ENCODE measurements around the gene GSDMA. TPM values are rescaled to one million over a fixed set of nuclear protein-coding genes. Genes with fewer than 3 reads are reported as not detected.
"Not testable (repeated sequence)": the region's sequence is repeated elsewhere in the genome, so short reads cannot be mapped to it uniquely, and the experiment has no call there.

The GSDMA gene
- total RNA-seq, 1 donor from 2014 or later: 0.23 TPM

- TF ChIP-seq, protein P1, sequence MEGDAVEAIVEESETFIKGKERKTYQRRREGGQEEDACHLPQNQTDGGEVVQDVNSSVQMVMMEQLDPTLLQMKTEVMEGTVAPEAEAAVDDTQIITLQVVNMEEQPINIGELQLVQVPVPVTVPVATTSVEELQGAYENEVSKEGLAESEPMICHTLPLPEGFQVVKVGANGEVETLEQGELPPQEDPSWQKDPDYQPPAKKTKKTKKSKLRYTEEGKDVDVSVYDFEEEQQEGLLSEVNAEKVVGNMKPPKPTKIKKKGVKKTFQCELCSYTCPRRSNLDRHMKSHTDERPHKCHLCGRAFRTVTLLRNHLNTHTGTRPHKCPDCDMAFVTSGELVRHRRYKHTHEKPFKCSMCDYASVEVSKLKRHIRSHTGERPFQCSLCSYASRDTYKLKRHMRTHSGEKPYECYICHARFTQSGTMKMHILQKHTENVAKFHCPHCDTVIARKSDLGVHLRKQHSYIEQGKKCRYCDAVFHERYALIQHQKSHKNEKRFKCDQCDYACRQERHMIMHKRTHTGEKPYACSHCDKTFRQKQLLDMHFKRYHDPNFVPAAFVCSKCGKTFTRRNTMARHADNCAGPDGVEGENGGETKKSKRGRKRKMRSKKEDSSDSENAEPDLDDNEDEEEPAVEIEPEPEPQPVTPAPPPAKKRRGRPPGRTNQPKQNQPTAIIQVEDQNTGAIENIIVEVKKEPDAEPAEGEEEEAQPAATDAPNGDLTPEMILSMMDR (conservative IDR thresholded peaks at IDR 0.05; ENCODE audit: low read depth, low read length): no peak
- DNase-seq (ENCODE audit: low read depth): no peak
- no peak overlapping the region for H3K4me3 ChIP-seq (ENCODE audit: low read depth, low read length)
These were observed 23.7 kb upstream of the GSDMA start for GRCh38 chr17:39939106-39939505.

- DNase-seq (ENCODE audit: low read depth): no peak
- TF ChIP-seq, protein P1 (conservative IDR thresholded peaks at IDR 0.05; ENCODE audit: low read depth, low read length): peak; percentile 52
- no peak overlapping the region for H3K4me3 ChIP-seq (ENCODE audit: low read depth, low read length)
These were observed 23.0 kb upstream of the GSDMA start for GRCh38 chr17:39939588-39940419.

DNA sequence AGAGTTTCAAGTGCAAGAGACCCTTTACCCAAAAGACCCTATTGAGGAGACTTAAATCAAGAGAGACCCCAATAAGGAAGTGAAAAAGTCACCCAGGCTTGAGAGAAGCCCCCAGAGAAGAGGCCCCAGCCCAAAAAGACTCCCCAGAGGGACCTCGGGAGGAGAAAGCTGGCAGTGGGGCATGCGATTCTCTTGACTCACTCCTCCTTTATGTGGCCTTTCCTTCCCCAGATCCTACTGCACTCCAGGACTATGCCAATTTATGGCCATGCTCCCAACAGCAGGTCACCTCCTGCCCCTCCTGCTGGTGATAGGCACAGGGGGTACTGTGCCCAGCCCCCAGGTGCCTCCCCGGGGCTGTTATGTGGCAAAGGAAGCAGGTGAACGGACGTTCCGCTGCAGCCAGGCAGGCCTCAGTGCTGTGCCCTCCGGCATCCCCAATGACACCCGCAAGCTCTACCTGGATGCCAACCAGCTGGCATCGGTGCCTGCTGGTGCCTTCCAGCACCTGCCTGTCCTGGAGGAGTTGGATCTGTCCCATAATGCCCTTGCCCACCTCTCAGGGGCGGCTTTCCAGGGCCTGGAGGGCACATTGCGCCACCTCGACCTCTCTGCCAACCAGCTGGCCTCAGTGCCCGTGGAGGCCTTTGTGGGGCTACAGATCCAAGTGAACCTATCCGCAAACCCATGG lies 19.0 kb upstream of the GSDMA start:
- H3K4me3 ChIP-seq (ENCODE audit: low read depth, low read length): no peak overlapping the region
- DNase-seq (ENCODE audit: low read depth): no peak
- TF ChIP-seq, protein P1 (conservative IDR thresholded peaks at IDR 0.05; ENCODE audit: low read depth, low read length): no peak

DNA sequence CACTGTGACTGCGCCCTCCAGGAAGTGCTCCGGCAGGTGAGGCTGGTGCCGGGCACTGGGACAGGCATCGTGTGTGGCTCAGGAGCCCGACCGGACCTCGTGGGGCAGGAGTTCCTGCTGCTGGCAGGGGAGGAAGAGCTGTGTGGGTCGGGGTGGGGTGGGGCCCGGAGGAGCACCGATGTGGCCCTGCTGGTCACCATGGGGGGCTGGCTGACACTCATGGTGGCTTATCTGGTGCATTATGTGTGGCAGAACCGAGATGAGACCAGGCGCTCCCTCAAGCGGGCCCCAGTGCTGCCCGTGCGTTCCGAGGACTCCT lies 18.5 kb upstream of the GSDMA start:
- TF ChIP-seq, protein P1 (conservative IDR thresholded peaks at IDR 0.05; ENCODE audit: low read depth, low read length): no peak
- no peak for DNase-seq (ENCODE audit: low read depth)
- H3K4me3 ChIP-seq (ENCODE audit: low read depth, low read length): no peak overlapping the region

DNA sequence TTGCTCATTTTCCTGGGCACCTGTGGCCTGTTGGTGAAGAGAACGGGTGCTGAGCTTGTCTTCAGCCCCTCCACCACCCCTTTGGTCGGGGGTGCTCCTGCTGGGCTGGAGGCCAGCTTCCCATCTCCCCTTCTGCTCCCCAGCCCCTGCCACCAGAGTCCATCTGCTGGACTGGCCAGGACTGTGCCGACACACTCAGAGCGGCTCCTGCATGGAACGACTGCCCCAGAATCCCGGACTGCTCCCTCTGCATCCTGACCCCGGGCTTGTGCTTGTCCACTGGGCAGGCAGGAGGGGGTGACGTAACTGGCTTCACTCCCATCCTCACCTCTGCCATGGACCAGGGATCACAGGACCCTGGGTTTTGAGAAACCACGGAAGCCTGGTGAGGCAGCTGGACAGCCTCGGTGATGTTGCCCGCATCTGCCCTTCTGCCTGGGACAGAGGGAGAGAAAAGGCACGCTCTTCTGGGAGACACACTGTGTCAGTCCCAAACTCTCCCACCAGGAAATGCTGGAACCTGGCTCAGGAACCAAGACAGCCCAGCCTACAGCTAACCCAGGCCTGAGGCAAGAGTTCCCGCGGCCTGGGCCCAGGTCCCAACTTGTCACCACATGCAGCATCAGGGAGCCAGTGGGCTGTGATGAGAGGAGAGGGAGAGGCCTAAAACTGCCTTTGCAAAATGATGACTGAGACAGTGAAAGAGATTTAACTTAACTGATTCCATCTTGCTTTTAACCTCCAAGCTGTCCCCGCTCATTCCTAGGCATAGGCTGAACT lies 16.1 kb upstream of the GSDMA start:
- DNase-seq (ENCODE audit: low read depth): no peak
- TF ChIP-seq, protein P1 (conservative IDR thresholded peaks at IDR 0.05; ENCODE audit: low read depth, low read length): no peak
- H3K4me3 ChIP-seq (ENCODE audit: low read depth, low read length): no peak overlapping the region

- not testable (repeated sequence) for DNase-seq (ENCODE audit: low read depth); H3K4me3 ChIP-seq (ENCODE audit: low read depth, low read length)
These were observed 14.3 kb upstream of the GSDMA start for GRCh38 chr17:39948489-39948828.

- TF ChIP-seq, protein P1 (conservative IDR thresholded peaks at IDR 0.05; ENCODE audit: low read depth, low read length): no peak
- H3K4me3 ChIP-seq (ENCODE audit: low read depth, low read length): no peak overlapping the region
- no peak for DNase-seq (ENCODE audit: low read depth)
These were observed 13.8 kb upstream of the GSDMA start for GRCh38 chr17:39949028-39949427.
